GM21723 (cell line): ENCODE results near the gene MYCN.
"Not testable (repeated sequence)": the region's sequence is repeated elsewhere in the genome, so short reads cannot be mapped to it uniquely, and the experiment has no call there.

Experiments used
- ATAC-seq: cut with Tn5 transposase; IDR thresholded peaks from one replicate; pipeline ENCODE4 v1.9.1; 2021; ENCODE audit warnings: mild to moderate bottlenecking, moderate library complexity; ENCODE audit not compliant: unreplicated experiment

Gene MYCN

GRCh38 chr2:15956751-15957736 is 16.7 kb downstream of the MYCN start:
- ATAC-seq, result no peak

- no peak for ATAC-seq
Observed at GRCh38 chr2:15957881-15958713, 17.7 kb downstream of the MYCN start.

GRCh38 chr2:15959331-15960153 is 19.2 kb downstream of the MYCN start:
- ATAC-seq, result no peak

- ATAC-seq, result not testable (repeated sequence)
Observed at GRCh38 chr2:15960154-15960520, 19.8 kb downstream of the MYCN start.

GRCh38 chr2:15963109-15963976 is 23.0 kb downstream of the MYCN start:
- not testable (repeated sequence) for ATAC-seq

- ATAC-seq, result no peak
Observed at GRCh38 chr2:15963977-15964670, 23.8 kb downstream of the MYCN start.

- no peak for ATAC-seq
Observed at GRCh38 chr2:15964936-15965563, 24.7 kb downstream of the MYCN start.

GRCh38 chr2:15965564-15966019 is 25.2 kb downstream of the MYCN start:
- ATAC-seq, result no peak

GRCh38 chr2:15967415-15968279 is 27.3 kb downstream of the MYCN start:
- no peak for ATAC-seq

GRCh38 chr2:15968280-15969178 is 28.2 kb downstream of the MYCN start:
- no peak for ATAC-seq

- no peak for ATAC-seq
Observed at GRCh38 chr2:15969214-15969613, 28.9 kb downstream of the MYCN start.

- no peak for ATAC-seq
Observed at GRCh38 chr2:15970701-15971100, 30.4 kb downstream of the MYCN start.

- ATAC-seq, result no peak
Observed at GRCh38 chr2:15971351-15971750, 31.0 kb downstream of the MYCN start.

GRCh38 chr2:15971831-15972522 is 31.6 kb downstream of the MYCN start:
- no peak for ATAC-seq

- no peak for ATAC-seq
Observed at GRCh38 chr2:15973481-15974401, 33.4 kb downstream of the MYCN start.
